ENCODE results near the gene DLX3.

DNA sequence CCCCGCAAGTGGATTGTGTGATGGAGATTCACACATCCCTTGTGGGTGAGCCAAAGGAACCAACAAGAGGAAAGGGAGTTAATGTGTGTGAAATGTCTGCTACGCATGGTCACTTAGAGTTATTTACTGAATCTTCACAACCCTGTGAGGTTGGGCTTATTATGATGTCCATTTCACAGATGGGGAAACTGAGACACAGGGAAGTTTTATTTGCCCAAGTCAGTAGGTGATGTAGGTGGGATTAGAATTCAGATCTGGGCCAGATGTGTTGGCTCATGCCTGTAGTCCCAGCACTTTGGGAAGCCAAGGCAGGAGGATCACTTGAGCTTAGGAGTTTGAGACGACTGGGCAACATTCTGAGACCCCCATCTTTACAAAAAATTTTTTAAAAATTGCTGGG, 37.7 kb downstream of the DLX3 start:
- no peak for TF ChIP-seq CTCF (IDR thresholded peaks at IDR 0.05)
- TF ChIP-seq ZFX (IDR thresholded peaks at IDR 0.05; ENCODE audit: borderline replicate concordance) = no peak

Data from 22Rv1 (cell line).